Activated CD4-positive, alpha-beta T cell treated with anti-CD3 and anti-CD28 coated beads for 36 hours (primary cell): ENCODE measurements around the gene KLF16. TPM values are rescaled to one million over a fixed set of nuclear protein-coding genes. Genes with fewer than 3 reads are reported as not detected.

Experiments used
- ATAC-seq: fragments of 200-7000 bp; cut with Tn5 transposase; one replicate; pipeline ENCODE4 v1.10.0; 2021; ENCODE audit warnings: mild to moderate bottlenecking, moderate library complexity
- CTCF ChIA-PET: fragments of 350-600 bp; sonication (Branson Sonifier 250); formaldehyde crosslinking; loops from one replicate; lab custom pipeline; 2021; ENCODE audit warnings: antibody characterized with exemption; lab: Charles Lee
- POLR2A ChIA-PET: fragments of 350-600 bp; sonication (Branson Sonifier 250); formaldehyde crosslinking; loops from one replicate; lab custom pipeline; 2021; ENCODE audit warnings: antibody characterized with exemption, inconsistent platforms; lab: Charles Lee
- DNase-seq: peaks from one replicate; pipeline ENCODE4 v3.0.0-alpha.2; 2020
- H3K27ac Mint-ChIP-seq: one replicate; pipeline ENCODE4 v1.8.0; 2021; ENCODE audit warnings: mixed read lengths
- H3K27me3 Mint-ChIP-seq: one replicate; pipeline ENCODE4 v1.8.0; 2021; ENCODE audit warnings: mixed read lengths
- H3K36me3 Mint-ChIP-seq: one replicate; pipeline ENCODE4 v1.8.0; 2021; ENCODE audit warnings: low read depth, mixed read lengths
- H3K4me1 Mint-ChIP-seq: one replicate; pipeline ENCODE4 v1.8.0; 2021; ENCODE audit warnings: mixed read lengths
- H3K4me3 Mint-ChIP-seq: one replicate; pipeline ENCODE4 v1.8.0; 2021; ENCODE audit warnings: mild to moderate bottlenecking, moderate library complexity, mixed read lengths
- H3K9me3 Mint-ChIP-seq: one replicate; pipeline ENCODE4 v1.8.0; 2021; ENCODE audit warnings: low read depth, mixed read lengths
- intact Hi-C, 2 experiments: fragments of 100-400 bp; cut with DNase I in 1 of 2; cut with micrococcal nuclease in 1 of 2; formaldehyde crosslinking; loops; one replicate each; pipeline versions ENCODE4 v1.14.2 to v1.15.1; 2022 to 2024; cut with DNase I, micrococcal nuclease
- total RNA-seq, 2 experiments: library from RNA; stranded (reverse); gene quantifications; one replicate each; pipeline ENCODE4 v1.2.3, GENCODE V29; 2021

KLF16 gene
- 10 to 100 TPM; 22.5 to 28.8 TPM for total RNA-seq

- Mint-ChIP-seq H3K36me3 (peaks cover 4% of the 10 kb centered on the region), H3K4me3 (peak within 1 kb of the TSS; percentile 92), H3K9me3 (no peaks in the 10 kb centered on the region), H3K4me1 (peaks cover 40% of the 10 kb centered on the region), H3K27me3 (no peaks in the 10 kb centered on the region), H3K27ac (peak within 1 kb of the TSS; percentile 92)
- ChIA-PET CTCF (no interaction called here), POLR2A (no interaction called here)
- intact Hi-C loops, result loop anchor here (1.0 to 5.0 kb wide), 11 partner anchors 8 to 1182 kb away; partner anchors contain the start of genes CIRBP (in 1 of the 2), DOT1L (in 1 of the 2), MBD3 (in 1 of the 2) and PTBP1 (in 1 of the 2)
- DNase-seq (no peak), ATAC-seq (peak; percentile 2)
Observed at GRCh38 chr19:1863328-1863637, at the start of gene KLF16. Gene KLF16 (minus strand): TSS chr19:1863579. CDS start chr19:1863497, 82 bp downstream.

DNA sequence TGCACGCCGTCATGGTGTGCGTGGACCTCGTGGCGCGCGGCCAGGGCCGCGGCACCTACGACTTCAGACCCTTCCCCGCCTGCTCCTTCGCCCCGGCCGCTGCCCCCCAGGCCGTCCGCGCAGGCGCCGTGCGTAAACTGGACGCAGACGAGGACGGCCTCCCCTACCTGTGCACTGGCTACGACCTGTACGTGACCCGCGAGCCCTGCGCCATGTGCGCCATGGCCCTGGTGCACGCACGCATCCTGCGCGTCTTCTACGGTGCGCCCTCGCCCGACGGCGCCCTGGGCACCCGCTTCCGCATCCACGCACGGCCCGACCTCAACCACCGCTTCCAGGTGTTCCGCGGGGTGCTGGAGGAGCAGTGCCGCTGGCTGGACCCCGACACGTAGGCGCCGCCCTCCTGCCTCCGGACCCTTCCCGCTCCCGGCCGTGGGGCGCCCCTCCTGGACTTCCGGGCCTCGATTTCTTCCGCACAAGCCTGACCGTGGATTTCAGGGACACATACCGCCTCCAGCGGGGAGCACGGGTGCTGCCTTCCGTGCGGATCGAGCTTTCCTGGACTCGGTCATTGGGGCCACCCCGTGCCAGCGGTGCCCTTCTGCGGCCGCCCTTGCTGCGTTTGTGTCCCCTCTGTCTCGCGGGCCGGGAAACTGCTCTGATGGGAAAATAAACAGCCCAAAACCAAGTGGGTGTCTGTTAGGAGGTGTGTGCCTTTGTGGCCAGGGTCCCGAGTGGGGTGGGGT, 49.6 kb upstream of the KLF16 start:
- ATAC-seq (no peak), DNase-seq (no peak)
- Mint-ChIP-seq H3K4me1 (peaks cover 16% of the 10 kb centered on the region), H3K27me3 (no peaks in the 10 kb centered on the region), H3K9me3 (no peaks in the 10 kb centered on the region), H3K36me3 (peaks cover 8% of the 10 kb centered on the region), H3K4me3 (no peak overlapping the region), H3K27ac (no peak overlapping the region)
- intact Hi-C loops, result no loop called here
- CTCF ChIA-PET, result no interaction called here
- POLR2A ChIA-PET, result no interaction called here

- no peaks in the 10 kb centered on the region for H3K27me3 Mint-ChIP-seq
- no peak overlapping the region for H3K4me3 Mint-ChIP-seq
- CTCF ChIA-PET, result no interaction called here
- H3K36me3 Mint-ChIP-seq, result peaks cover 5% of the 10 kb centered on the region
- no peaks in the 10 kb centered on the region for H3K9me3 Mint-ChIP-seq
- POLR2A ChIA-PET, result no interaction called here
- ATAC-seq (no peak), DNase-seq (no peak)
- peaks cover 19% of the 10 kb centered on the region for H3K4me1 Mint-ChIP-seq
- H3K27ac Mint-ChIP-seq, result no peak overlapping the region
- intact Hi-C loops, result no loop called here
Observed at GRCh38 chr19:1911995-1912394, 48.6 kb upstream of the KLF16 start.

DNA sequence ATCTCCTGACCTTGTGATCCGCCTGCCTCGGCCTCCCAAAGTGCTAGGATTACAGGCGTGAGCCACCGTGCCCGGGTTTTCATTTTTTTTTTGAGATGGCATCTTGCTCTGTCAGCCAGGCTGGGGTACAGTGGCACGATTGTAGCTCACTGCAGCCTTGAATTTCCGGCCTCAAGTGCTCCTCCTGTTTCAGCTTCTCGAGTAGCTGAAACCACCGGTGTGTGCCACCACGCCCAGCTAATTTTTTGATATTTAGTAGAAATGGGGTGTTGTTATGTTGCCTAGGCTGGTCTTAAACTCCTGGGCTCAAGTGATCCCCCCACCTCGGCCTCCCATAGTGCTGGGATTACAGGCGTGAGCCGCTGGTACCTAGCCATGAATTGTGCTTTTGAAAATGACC, 47.7 kb upstream of the KLF16 start:
- ChIA-PET CTCF (no interaction called here), POLR2A (no interaction called here)
- H3K36me3 Mint-ChIP-seq, result peaks cover 5% of the 10 kb centered on the region

GRCh38 chr19:1910177-1910576, 46.8 kb upstream of the KLF16 start:
- Mint-ChIP-seq H3K4me1 (peaks cover 25% of the 10 kb centered on the region), H3K36me3 (peaks cover 10% of the 10 kb centered on the region), H3K9me3 (no peaks in the 10 kb centered on the region), H3K4me3 (no peak overlapping the region), H3K27ac (no peak overlapping the region), H3K27me3 (no peaks in the 10 kb centered on the region)
- intact Hi-C loops, result no loop called here
- ATAC-seq (no peak), DNase-seq (no peak)
- ChIA-PET CTCF (interaction anchor here (0.6 to 0.7 kb wide), 2 partner anchors 19 to 23 kb away, joined by 3 read pairs; no protein-coding TSS in a partner anchor), POLR2A (no interaction called here)

More for the DNA sequence above, 47.7 kb upstream of the KLF16 start:
- H3K9me3 Mint-ChIP-seq, result no peaks in the 10 kb centered on the region
- no peak for DNase-seq
- no peaks in the 10 kb centered on the region for H3K27me3 Mint-ChIP-seq
- intact Hi-C loops, result no loop called here
- peaks cover 19% of the 10 kb centered on the region for H3K4me1 Mint-ChIP-seq
- H3K4me3 Mint-ChIP-seq, result no peak overlapping the region
- no peak for ATAC-seq
- no peak overlapping the region for H3K27ac Mint-ChIP-seq

DNA sequence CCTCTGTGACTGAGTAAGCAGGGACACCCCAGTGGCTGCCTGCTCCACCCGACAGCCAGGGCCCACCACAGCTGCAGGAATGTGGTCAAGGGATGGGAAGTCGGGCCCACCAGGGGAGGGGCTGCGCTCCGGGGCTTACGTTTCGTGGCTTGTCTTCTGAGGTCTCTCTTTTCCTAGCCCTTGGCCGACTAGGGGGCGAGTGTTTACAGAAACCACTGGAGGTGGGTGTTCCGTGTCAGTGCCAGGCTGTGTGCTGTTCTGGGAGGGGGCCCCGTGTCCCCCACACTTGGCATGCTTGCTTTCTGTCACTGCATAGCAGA, 46.3 kb upstream of the KLF16 start:
- peaks cover 27% of the 10 kb centered on the region for H3K4me1 Mint-ChIP-seq
- POLR2A ChIA-PET, result no interaction called here
- peaks cover 10% of the 10 kb centered on the region for H3K36me3 Mint-ChIP-seq
- ATAC-seq, result no peak
- intact Hi-C loops, result no loop called here
- no peaks in the 10 kb centered on the region for H3K27me3 Mint-ChIP-seq
- CTCF ChIA-PET, result interaction anchor here (0.6 to 0.7 kb wide), 2 partner anchors 19 to 24 kb away, joined by 3 read pairs; no protein-coding TSS in a partner anchor
- no peak overlapping the region for H3K4me3 Mint-ChIP-seq
- DNase-seq, result no peak
- no peaks in the 10 kb centered on the region for H3K9me3 Mint-ChIP-seq
- no peak overlapping the region for H3K27ac Mint-ChIP-seq

- ChIA-PET POLR2A (no interaction called here), CTCF (interaction anchor here (0.9 kb wide), 1 partner anchor 15 kb away, joined by 3 read pairs; no protein-coding TSS in a partner anchor)
- no peaks in the 10 kb centered on the region for H3K9me3 Mint-ChIP-seq
- no peak for DNase-seq
- H3K4me1 Mint-ChIP-seq, result peaks cover 40% of the 10 kb centered on the region
- H3K27me3 Mint-ChIP-seq, result no peaks in the 10 kb centered on the region
- no peak overlapping the region for H3K27ac Mint-ChIP-seq
- H3K4me3 Mint-ChIP-seq, result no peak overlapping the region
- ATAC-seq, result no peak
- H3K36me3 Mint-ChIP-seq, result peaks cover 9% of the 10 kb centered on the region
- intact Hi-C loops, result no loop called here
Observed at GRCh38 chr19:1908364-1908678, 44.9 kb upstream of the KLF16 start.

DNA sequence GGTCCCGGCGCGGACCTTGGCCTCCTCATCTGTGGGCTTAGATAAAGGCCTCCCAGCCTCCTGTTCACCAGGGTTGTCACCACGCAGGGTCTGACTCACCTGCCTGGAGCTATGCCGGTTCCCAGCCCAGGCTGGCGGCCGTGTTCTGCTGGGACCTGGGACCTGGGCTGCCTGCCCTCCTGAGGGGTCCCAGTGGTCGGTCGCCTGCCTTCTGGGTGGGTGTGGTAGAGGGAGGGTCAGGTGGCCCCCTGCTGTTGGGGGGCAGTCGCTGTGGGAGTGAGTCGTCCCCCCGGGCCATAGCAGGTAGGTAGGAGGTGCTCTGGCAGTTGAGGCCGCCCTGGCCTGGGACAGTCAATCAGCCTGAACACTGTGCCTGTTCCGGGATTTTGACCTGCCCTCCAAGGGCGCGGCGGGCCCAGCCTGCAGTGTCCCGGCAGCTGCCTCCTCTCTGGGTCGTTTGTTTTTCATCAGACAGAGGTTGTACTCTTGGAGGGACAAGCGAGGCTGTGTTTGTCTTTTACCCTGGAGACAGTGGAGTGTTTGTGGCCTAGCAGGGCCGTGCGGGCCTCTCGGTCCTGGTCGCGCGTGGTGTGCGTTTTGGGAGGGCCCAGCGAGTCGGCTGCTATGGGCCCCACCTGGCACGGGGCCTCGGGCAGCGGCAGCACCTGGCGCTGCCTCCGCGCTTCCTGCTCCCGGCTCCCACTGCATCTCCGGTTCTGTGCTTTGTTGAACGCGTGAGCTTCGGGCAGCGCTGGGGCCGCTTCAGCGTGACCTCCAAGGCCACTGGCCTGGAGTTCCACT, 44.4 kb upstream of the KLF16 start:
- intact Hi-C loops, result no loop called here

DNA sequence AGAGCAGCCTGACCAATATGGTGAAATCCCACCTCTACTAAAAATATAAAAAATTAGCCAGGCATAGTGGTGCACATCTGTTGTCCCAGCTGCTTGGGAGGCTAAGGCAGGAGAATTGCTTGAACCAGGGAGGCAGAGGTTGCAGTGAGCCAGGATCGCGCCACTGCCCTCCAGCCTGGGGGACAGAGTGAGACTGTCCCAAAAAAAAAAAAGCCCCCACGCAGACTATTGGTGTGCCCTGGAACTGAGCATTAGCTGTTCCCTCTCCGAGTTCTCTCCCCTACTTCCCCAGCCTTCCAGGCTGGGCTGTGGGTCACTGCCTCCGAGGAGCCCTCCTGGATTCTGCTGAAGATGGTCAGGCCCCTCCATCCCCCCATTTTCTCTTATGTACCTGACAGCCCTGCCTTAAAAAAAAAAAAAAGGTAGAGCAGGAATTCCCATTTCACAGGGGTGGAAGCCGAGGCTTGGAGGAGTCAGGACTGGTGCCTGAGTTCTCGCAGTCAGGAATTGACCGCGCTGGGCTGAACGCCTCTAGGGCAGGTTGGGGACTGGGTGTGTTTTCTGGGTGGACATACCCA, 43.7 kb upstream of the KLF16 start:
- ChIA-PET CTCF (interaction anchor here (1.0 kb wide), 1 partner anchor 31 kb away, joined by 3 read pairs; no protein-coding TSS in a partner anchor), POLR2A (no interaction called here)
- Mint-ChIP-seq H3K27ac (no peak overlapping the region), H3K27me3 (no peaks in the 10 kb centered on the region), H3K4me3 (no peak overlapping the region), H3K9me3 (no peaks in the 10 kb centered on the region), H3K4me1 (peaks cover 47% of the 10 kb centered on the region), H3K36me3 (peaks cover 7% of the 10 kb centered on the region)
- DNase-seq (no peak), ATAC-seq (no peak)
- intact Hi-C loops, result no loop called here

More for the DNA sequence above, 44.4 kb upstream of the KLF16 start:
- H3K27me3 Mint-ChIP-seq, result no peaks in the 10 kb centered on the region
- H3K27ac Mint-ChIP-seq, result no peak overlapping the region
- H3K4me1 Mint-ChIP-seq, result peaks cover 46% of the 10 kb centered on the region
- POLR2A ChIA-PET, result no interaction called here
- H3K9me3 Mint-ChIP-seq, result no peaks in the 10 kb centered on the region
- ATAC-seq (no peak), DNase-seq (no peak)
- H3K36me3 Mint-ChIP-seq, result peaks cover 7% of the 10 kb centered on the region
- no peak overlapping the region for H3K4me3 Mint-ChIP-seq
- CTCF ChIA-PET, result interaction anchor here (0.9 to 1.0 kb wide), 2 partner anchors 15 to 31 kb away, joined by 3 read pairs; no protein-coding TSS in a partner anchor

DNA sequence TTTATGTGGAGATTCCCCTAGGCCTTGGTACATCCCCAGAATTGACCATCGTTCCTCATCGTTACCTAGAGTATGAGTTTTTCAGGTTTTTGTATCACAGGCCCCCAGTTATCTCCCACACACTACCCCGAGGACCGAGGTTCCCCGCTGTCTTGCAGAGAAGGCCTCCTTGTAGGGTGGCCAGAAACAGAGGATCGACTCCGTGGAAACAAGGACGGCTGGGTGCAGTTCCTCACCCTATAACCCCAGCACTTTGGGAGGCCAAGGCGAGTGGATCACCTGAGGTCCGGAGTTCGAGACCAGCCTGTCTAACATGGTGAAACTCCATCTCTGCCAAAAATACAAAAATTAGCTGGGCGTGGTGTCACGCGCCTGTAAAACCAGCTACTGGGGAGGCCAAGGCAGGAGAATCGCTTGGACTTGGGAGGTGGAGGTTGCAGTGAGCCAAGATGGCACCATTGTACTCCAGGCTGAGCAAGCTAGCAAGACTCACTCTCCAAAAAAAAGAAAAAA, 42.5 kb upstream of the KLF16 start:
- no peaks in the 10 kb centered on the region for H3K27me3 Mint-ChIP-seq
- peaks cover 7% of the 10 kb centered on the region for H3K36me3 Mint-ChIP-seq
- peak overlapping the region; percentile 82 for H3K27ac Mint-ChIP-seq
- DNase-seq, result no peak
- H3K4me3 Mint-ChIP-seq, result peak overlapping the region; percentile 84
- ChIA-PET CTCF (interaction anchor here (1.0 kb wide), 1 partner anchor 9 kb away, joined by 5 read pairs; no protein-coding TSS in a partner anchor), POLR2A (interaction anchor here (0.5 to 0.7 kb wide), 2 partner anchors 9 to 682 kb away, joined by 4 to 5 read pairs; no protein-coding TSS in a partner anchor)
- no peak for ATAC-seq
- H3K9me3 Mint-ChIP-seq, result no peaks in the 10 kb centered on the region
- intact Hi-C loops, result loop anchor here (1.0 to 2.0 kb wide), 10 partner anchors 21 to 330 kb away; partner anchors contain the start of genes ABHD17A (in 2 of the 2), AP3D1 (in 1 of the 2), IZUMO4 (in 1 of the 2) and MOB3A (in 1 of the 2)
- peaks cover 47% of the 10 kb centered on the region for H3K4me1 Mint-ChIP-seq
